Pancreas (tissue), 10 donors: ENCODE data around the gene GLIPR1L2. TPM values are rescaled to one million over a fixed set of nuclear protein-coding genes. Genes with fewer than 3 reads are reported as not detected.

Experiments used
- ATAC-seq, 4 donors: fragments of 200-7000 bp; cut with Tn5 transposase; one replicate each; pipeline versions ENCODE4 v1.8.0 to v1.9.1; 2020; ENCODE audit warnings: mild to moderate bottlenecking in 4 of 4, moderate library complexity in 4 of 4
- DNase-seq, 6 donors: peaks; one replicate each; pipeline ENCODE4 v3.0.0-alpha.2; 2020
- FAIRE-seq: peaks from 2 replicates; lab custom pipeline; 2012; peaks lifted over from hg19 to GRCh38; lab: Jason Lieb, UNC
- H3K27ac ChIP-seq, 4 donors: fragments of 200-600 bp; sonication (generic); 1 replicate in 3 of 4; 2 replicates in 1 of 4; pipeline versions ENCODE4 v1.5.0 to v1.8.0; 2020
- H3K27me3 ChIP-seq, 4 donors: fragments of 200-600 bp; one replicate each; pipeline ENCODE4 v1.8.0; 2021
- H3K36me3 ChIP-seq, 3 donors: fragments of 200-600 bp; sonication (generic) in 1 of 3; one replicate each; pipeline versions ENCODE4 v1.5.0 to v1.8.0; 2020 to 2021
- H3K4me1 ChIP-seq, 3 donors: fragments of 200-600 bp; one replicate each; pipeline ENCODE4 v1.8.0; 2021
- H3K4me3 ChIP-seq, 4 donors: fragments of 200-600 bp; sonication (generic) in 2 of 4; one replicate each; pipeline versions ENCODE4 v1.5.0 to v1.8.0; 2020 to 2021
- H3K9me3 ChIP-seq, 4 donors: fragments of 200-600 bp; one replicate each; pipeline ENCODE4 v1.8.0; 2021
- CTCF ChIP-seq, 4 donors: fragments of 200-600 bp; sonication (generic) in 3 of 4; IDR thresholded peaks; one replicate each; pipeline versions ENCODE4 v1.5.0 to v1.8.0; 2021; ENCODE audit warnings: antibody characterized with exemption in 4 of 4
- WGBS, 2 donors: extraction: QIAGEN DNeasy Blood & Tissue Kit; methylation state at CpG; one replicate each; pipeline ENCODE4 v1.1.7; 2013; 5-methylcytosine and 5-hydroxymethylcytosine counted together
- intact Hi-C, 3 donors: fragments of 100-400 bp; cut with DNase I; formaldehyde crosslinking; loops; one replicate each; pipeline versions ENCODE4 v1.11.1 to v1.14.2; 2022
- polyA plus RNA-seq, 2 donors: library from polyadenylated mRNA; stranded (reverse); fragments of 200-250 nt; gene quantifications; one replicate each; pipeline ENCODE4 v1.2.3, GENCODE V29; 2013
- total RNA-seq, 6 donors: library from RNA; stranded (reverse); fragmentation: NEBNext Ultra II Directional in 4 of 6; extraction: Animal tissue kit (Norgen Biotek cat#: 25700) in 4 of 6; gene quantifications; one replicate each; pipeline versions ENCODE4 v1.2.1 to v1.2.4, GENCODE V29; 2021 to 2023
- donor health status: healthy with polysubstance abuse.
- donor health status: DM: no; HTN: no; CAD: no; lungs with moderate emphysema.
- donor health status: DM: no; HTN: no; CAD: no.
- donor health status: control.
- donor health status: control.
- donor health status: Bipolar disorder and iron deficiency.
- donor health status: DM: yes; HTN: yes; CAD: no.
- donor health status: DM: no; HTN: no; CAD: no.
- donor health status: DM: no; HTN: no; CAD: no.
- donor health status: DM: yes; HTN: yes; CAD: no.

The GLIPR1L2 gene
- total and polyA plus RNA-seq, 8 donors: 0.33 to 1.2 (median 0.47) TPM; not detected in 1

GRCh38 chr12:75366629-75367028 lies 24.3 kb upstream of the GLIPR1L2 start:
- no peaks in the 10 kb centered on the region for H3K4me1 ChIP-seq
- DNase-seq (no peak), ATAC-seq (no peak), FAIRE-seq (no peak)
- no peaks in the 10 kb centered on the region for H3K9me3 ChIP-seq
- no peak overlapping the region for H3K4me3 ChIP-seq
- no peak for TF ChIP-seq CTCF (IDR thresholded peaks at IDR 0.05)
- H3K27me3 ChIP-seq: no peaks in the 10 kb centered on the region
- H3K27ac ChIP-seq: no peak overlapping the region
- no peaks in the 10 kb centered on the region for H3K36me3 ChIP-seq
- intact Hi-C loops: no loop called here
- 95 to 100% methylated on average over 1 of the region's 1 CpG for WGBS, 2 donors

GRCh38 chr12:75374971-75375370 lies 15.9 kb upstream of the GLIPR1L2 start:
- H3K4me3 ChIP-seq: no peak overlapping the region
- H3K27me3 ChIP-seq: no peaks in the 10 kb centered on the region
- ATAC-seq (no peak), FAIRE-seq (no peak), DNase-seq (no peak)
- intact Hi-C loops: no loop called here
- no peaks in the 10 kb centered on the region for H3K9me3 ChIP-seq
- 94 to 95% methylated on average over 2 of the region's 2 CpGs for WGBS, 2 donors
- no peaks in the 10 kb centered on the region for H3K4me1 ChIP-seq
- H3K27ac ChIP-seq: no peak overlapping the region
- no peaks in the 10 kb centered on the region for H3K36me3 ChIP-seq
- no peak for TF ChIP-seq CTCF (IDR thresholded peaks at IDR 0.05)

- DNase-seq: no peak
- Histone ChIP-seq H3K36me3 (no peaks in the 10 kb centered on the region), H3K4me1 (no peaks in the 10 kb centered on the region), H3K27ac (no peak overlapping the region), H3K27me3 (no peaks in the 10 kb centered on the region), H3K9me3 (no peaks in the 10 kb centered on the region), H3K4me3 (no peak overlapping the region)
- FAIRE-seq: no peak
- WGBS, 2 donors: 95 to 100% methylated on average over 1 of the region's 1 CpG
- intact Hi-C loops: no loop called here
- no peak for TF ChIP-seq CTCF (IDR thresholded peaks at IDR 0.05)
- ATAC-seq: no peak
These were observed 12.5 kb upstream of the GLIPR1L2 start for GRCh38 chr12:75378354-75378753.

- no peak overlapping the region for H3K4me3 ChIP-seq
- H3K9me3 ChIP-seq: no peaks in the 10 kb centered on the region
- no peak for TF ChIP-seq CTCF (IDR thresholded peaks at IDR 0.05)
- intact Hi-C loops: no loop called here
- no peak for DNase-seq
- H3K36me3 ChIP-seq: no peaks in the 10 kb centered on the region
- peaks cover 0 to 2% (median 0%) of the 10 kb centered on the region in 4 donors for H3K27me3 ChIP-seq
- no peak for FAIRE-seq
- no peak overlapping the region for H3K27ac ChIP-seq
- 96 to 97% methylated on average over 1 of the region's 1 CpG for WGBS, 2 donors
- ATAC-seq: no peak
- H3K4me1 ChIP-seq: peaks cover 0 to 14% (median 4%) of the 10 kb centered on the region in 3 donors
These were observed 1.8 kb upstream of the GLIPR1L2 start for GRCh38 chr12:75389061-75389460.

- peaks cover 0 to 4% (median 0%) of the 10 kb centered on the region in 4 donors for H3K27me3 ChIP-seq
- H3K36me3 ChIP-seq: no peaks in the 10 kb centered on the region
- intact Hi-C loops: no loop called here
- H3K27ac ChIP-seq: peak overlapping the region in 1 of 4 donors; percentile 9
- H3K9me3 ChIP-seq: no peaks in the 10 kb centered on the region
- no peak for TF ChIP-seq CTCF (IDR thresholded peaks at IDR 0.05)
- no peak for ATAC-seq
- no peak overlapping the region for H3K4me3 ChIP-seq
- FAIRE-seq: no peak
- peaks cover 0 to 14% (median 4%) of the 10 kb centered on the region in 3 donors for H3K4me1 ChIP-seq
- 31 to 45% methylated on average over 1 of the region's 1 CpG for WGBS, 2 donors
- DNase-seq: no peak
These were observed 1.2 kb upstream of the GLIPR1L2 start for GRCh38 chr12:75389706-75390105.
